Stomach (tissue), 9 donors: ENCODE results near the gene TBC1D1. TPM values are rescaled to one million over a fixed set of nuclear protein-coding genes. Genes with fewer than 3 reads are reported as not detected.

Experiments
- DNase-seq, 2 donors: peaks; one replicate each; pipeline versions ENCODE4 v3.0.0 to v3.0.0-alpha.2; 2013 to 2019
- H3K27ac ChIP-seq, 5 donors: fragments of 200-600 bp in 4 of 5; sonication (generic) in 4 of 5; one replicate each; pipeline ENCODE4 v1.5.1; 2013 to 2019; ENCODE audit warnings: mild to moderate bottlenecking in 1 of 5, moderate library complexity in 1 of 5
- H3K27me3 ChIP-seq, 3 donors: fragments of 200-600 bp; sonication (generic); one replicate each; pipeline ENCODE4 v1.5.1; 2017 to 2019; ENCODE audit warnings: mixed run types in 1 of 3
- H3K36me3 ChIP-seq, 4 donors: fragments of 200-600 bp; sonication (generic); 1 replicate in 3 of 4; 2 replicates in 1 of 4; pipeline ENCODE4 v1.5.1; 2016 to 2019
- H3K4me1 ChIP-seq, 4 donors: fragments of 200-600 bp; sonication (generic); one replicate each; pipeline ENCODE4 v1.5.1; 2016 to 2019
- H3K4me3 ChIP-seq, 4 donors: fragments of 200-600 bp; sonication (generic) in 3 of 4; one replicate each; pipeline ENCODE4 v1.5.1; 2016 to 2019; ENCODE audit warnings: mild to moderate bottlenecking in 1 of 4
- H3K9me3 ChIP-seq, 4 donors: fragments of 200-600 bp; sonication (generic); one replicate each; pipeline ENCODE4 v1.5.1; 2016 to 2019
- CTCF ChIP-seq, 7 experiments: fragments of 450-650 bp in 4 of 7; fragments of 200-600 bp in 3 of 7; sonication (generic) in 3 of 7; IDR thresholded peaks; one replicate each; pipeline ENCODE4 v1.5.1; 2016 to 2019; ENCODE audit warnings: antibody characterized with exemption in 7 of 7, control low read depth in 2 of 7, mild to moderate bottlenecking in 1 of 7
- EP300 ChIP-seq: sonication (generic); formaldehyde crosslinking; IDR thresholded peaks from one replicate; pipeline ENCODE4 v1.6.1; 2017; ENCODE audit warnings: antibody characterized with exemption
- POLR2A ChIP-seq, 4 donors: fragments of 450-650 bp; IDR thresholded peaks; one replicate each; pipeline ENCODE4 v1.6.1; 2016; ENCODE audit warnings: antibody characterized with exemption in 4 of 4, control low read depth in 2 of 4, mild to moderate bottlenecking in 1 of 4, moderate library complexity in 1 of 4
- POLR2AphosphoS5 ChIP-seq, 3 donors: sonication (generic); formaldehyde crosslinking; IDR thresholded peaks; one replicate each; pipeline ENCODE4 v1.6.1; 2016; ENCODE audit warnings: antibody characterized with exemption in 3 of 3
- WGBS, 5 donors: extraction: QIAGEN DNeasy Blood & Tissue Kit in 3 of 5; methylation state at CpG; one replicate each; pipeline versions ENCODE4 v1.1.5 to v1.1.7; 2013 to 2018; 5-methylcytosine and 5-hydroxymethylcytosine counted together
- intact Hi-C: fragments of 100-400 bp; cut with DNase I; formaldehyde crosslinking; loops from one replicate; pipeline ENCODE4 v1.15.1; 2023; ENCODE audit warnings: low total_unique reads
- polyA plus RNA-seq, 3 donors: library from polyadenylated mRNA; stranded (reverse); fragments of 200-250 nt; gene quantifications; one replicate each; pipeline ENCODE4 v1.2.3, GENCODE V29; 2013
- total RNA-seq, 5 donors: library from RNA; depleted of rRNA; stranded (reverse); fragments of >200 nt; gene quantifications; one replicate each; pipeline versions ENCODE4 v1.1.0 to v1.2.3, GENCODE V29; 2014 to 2016
- donor health status: healthy with polysubstance abuse.
- donor health status: Bipolar disorder and iron deficiency.
- donor health status: healthy.

TBC1D1 gene
- total and polyA plus RNA-seq, 8 donors: 18.8 to 165 (median 49.5) TPM

GRCh38 chr4:37847311-37847884 is 43.5 kb upstream of the TBC1D1 start:
- no peaks in the 10 kb centered on the region for H3K9me3 ChIP-seq
- H3K4me1 ChIP-seq: no peaks in the 10 kb centered on the region
- intact Hi-C loops: no loop called here
- TF ChIP-seq CTCF (IDR thresholded peaks at IDR 0.05) (no peak), EP300 (no peak), POLR2A (IDR thresholded peaks at IDR 0.05) (no peak), POLR2AphosphoS5 (IDR thresholded peaks at IDR 0.05) (no peak)
- H3K27me3 ChIP-seq: no peaks in the 10 kb centered on the region
- H3K27ac ChIP-seq: no peak overlapping the region
- no peak for DNase-seq
- H3K36me3 ChIP-seq: peaks cover 34 to 86% (median 84%) of the 10 kb centered on the region in 4 donors
- H3K4me3 ChIP-seq: no peak overlapping the region
- WGBS, 5 donors: 63 to 76% (median 71%) methylated on average over 5 of the region's 5 CpGs

DNA sequence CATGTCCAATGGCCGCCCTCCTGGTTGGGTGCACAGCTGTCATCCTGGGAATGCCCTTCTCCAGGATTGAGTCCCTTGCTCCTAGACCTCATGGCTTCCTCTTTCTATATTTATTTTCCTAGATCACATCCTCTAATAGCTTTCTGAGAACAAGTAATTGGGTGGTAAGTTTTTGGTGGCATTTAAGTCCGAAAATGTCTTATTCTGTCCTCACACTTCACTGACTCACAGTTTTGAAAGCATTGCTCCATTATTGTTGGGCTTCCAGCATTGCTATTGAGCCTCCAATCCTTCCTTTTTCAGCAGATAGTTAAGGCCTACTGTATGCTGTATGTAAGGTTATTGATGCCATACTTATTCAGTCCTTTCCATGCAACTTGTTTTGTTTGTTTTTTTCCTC is 38.5 kb upstream of the TBC1D1 start:
- no peak overlapping the region for H3K27ac ChIP-seq
- 86 to 97% (median 94%) methylated on average over 2 of the region's 2 CpGs for WGBS, 5 donors
- no peaks in the 10 kb centered on the region for H3K4me1 ChIP-seq
- no peaks in the 10 kb centered on the region for H3K9me3 ChIP-seq
- intact Hi-C loops: no loop called here
- no peaks in the 10 kb centered on the region for H3K27me3 ChIP-seq
- H3K4me3 ChIP-seq: no peak overlapping the region
- DNase-seq: no peak
- peaks cover 20 to 81% (median 75%) of the 10 kb centered on the region in 4 donors for H3K36me3 ChIP-seq
- TF ChIP-seq POLR2AphosphoS5 (IDR thresholded peaks at IDR 0.05) (no peak), POLR2A (IDR thresholded peaks at IDR 0.05) (no peak), CTCF (IDR thresholded peaks at IDR 0.05) (no peak), EP300 (no peak)

DNA sequence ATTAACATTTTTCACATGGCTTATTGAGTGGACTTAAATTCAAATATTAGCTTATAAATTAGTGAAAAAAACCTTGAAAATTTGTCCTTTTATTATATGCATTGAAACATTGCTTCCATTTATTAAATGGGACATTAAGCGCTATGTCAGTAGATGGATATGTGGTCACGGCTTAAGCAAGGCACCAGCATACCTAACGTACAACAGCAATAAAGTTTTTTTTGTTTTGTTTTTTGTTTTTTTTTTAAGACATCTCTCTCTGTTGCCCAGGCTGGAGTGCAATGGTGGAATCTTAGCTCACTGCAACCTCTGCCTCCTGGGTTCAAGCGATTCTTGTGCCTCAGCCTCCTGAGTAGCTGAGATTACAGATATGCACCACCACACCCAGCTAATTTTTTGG is 32.8 kb upstream of the TBC1D1 start:
- no peaks in the 10 kb centered on the region for H3K27me3 ChIP-seq
- intact Hi-C loops: no loop called here
- TF ChIP-seq EP300 (no peak), POLR2A (IDR thresholded peaks at IDR 0.05) (no peak), CTCF (IDR thresholded peaks at IDR 0.05) (no peak), POLR2AphosphoS5 (IDR thresholded peaks at IDR 0.05) (no peak)
- H3K27ac ChIP-seq: no peak overlapping the region
- 87 to 99% (median 90%) methylated on average over 4 of the region's 4 CpGs for WGBS, 5 donors
- H3K4me3 ChIP-seq: no peak overlapping the region
- H3K36me3 ChIP-seq: peaks cover 5 to 66% (median 53%) of the 10 kb centered on the region in 4 donors
- no peaks in the 10 kb centered on the region for H3K9me3 ChIP-seq
- H3K4me1 ChIP-seq: peaks cover 0 to 4% (median 0%) of the 10 kb centered on the region in 4 donors
- DNase-seq: no peak

DNA sequence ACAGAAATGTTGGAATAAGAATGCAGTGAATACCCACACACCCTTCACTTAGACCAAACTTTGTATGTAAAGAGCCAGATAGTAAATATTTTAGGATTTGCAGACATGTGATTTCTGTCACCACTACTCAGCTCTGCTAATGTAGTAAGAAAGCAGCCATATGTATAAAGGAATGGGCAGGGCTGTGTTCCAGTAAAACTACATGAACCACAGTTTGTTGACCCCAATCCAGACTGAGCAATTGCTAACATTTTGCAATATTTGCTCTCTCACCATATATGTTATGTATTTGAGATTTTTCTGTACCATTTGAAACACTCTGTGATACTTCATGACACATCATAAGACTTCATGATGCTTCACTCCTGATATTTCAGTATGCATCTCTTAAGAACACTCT is 32.0 kb upstream of the TBC1D1 start:
- Histone ChIP-seq H3K27me3 (no peaks in the 10 kb centered on the region), H3K36me3 (peaks cover 5 to 62% (median 51%) of the 10 kb centered on the region in 4 donors), H3K4me3 (no peak overlapping the region), H3K27ac (no peak overlapping the region), H3K9me3 (no peaks in the 10 kb centered on the region), H3K4me1 (peaks cover 0 to 4% (median 0%) of the 10 kb centered on the region in 4 donors)
- intact Hi-C loops: no loop called here
- no peak for DNase-seq
- TF ChIP-seq POLR2A (IDR thresholded peaks at IDR 0.05): no peak
- TF ChIP-seq CTCF (IDR thresholded peaks at IDR 0.05): no peak
- TF ChIP-seq EP300: no peak
- no peak for TF ChIP-seq POLR2AphosphoS5 (IDR thresholded peaks at IDR 0.05)
